HEK293 (cell line): ENCODE measurements around the gene ZNF48.

Experiments
- GLIS2 ChIP-seq: fragments of 450-650 bp; formaldehyde crosslinking; IDR thresholded peaks from 2 replicates; pipeline ENCODE4 v1.5.1; 2016; ENCODE audit warnings: missing biosample characterization, missing genetic modification characterization
- OSR2 ChIP-seq: fragments of 450-650 bp; formaldehyde crosslinking; IDR thresholded peaks from 2 replicates; pipeline ENCODE4 v1.5.1; 2016; ENCODE audit warnings: missing biosample characterization, missing genetic modification characterization
- ZBTB1 ChIP-seq: fragments of 450-650 bp; formaldehyde crosslinking; IDR thresholded peaks from 2 replicates; pipeline ENCODE4 v1.5.1; 2016; ENCODE audit warnings: missing biosample characterization, missing genetic modification characterization
- ZBTB7A ChIP-seq: fragments of 450-650 bp; formaldehyde crosslinking; IDR thresholded peaks from 2 replicates; pipeline ENCODE4 v1.5.1; 2016; ENCODE audit warnings: low read depth, missing biosample characterization, missing genetic modification characterization
- ZFP41 ChIP-seq: fragments of 450-650 bp; formaldehyde crosslinking; IDR thresholded peaks from 2 replicates; pipeline ENCODE4 v1.5.1; 2016; ENCODE audit warnings: missing biosample characterization, missing genetic modification characterization, borderline replicate concordance
- ZNF121 ChIP-seq: fragments of 450-650 bp; formaldehyde crosslinking; IDR thresholded peaks from 2 replicates; pipeline ENCODE4 v1.5.1; 2016; ENCODE audit warnings: missing biosample characterization, missing genetic modification characterization
- ZNF19 ChIP-seq: fragments of 450-650 bp; formaldehyde crosslinking; IDR thresholded peaks from 2 replicates; pipeline ENCODE4; 2016; ENCODE audit warnings: missing biosample characterization, missing genetic modification characterization, low read depth
- ZNF23 ChIP-seq: fragments of 450-650 bp; formaldehyde crosslinking; IDR thresholded peaks from 2 replicates; pipeline ENCODE4 v1.5.1; 2016; ENCODE audit warnings: missing biosample characterization, missing genetic modification characterization, borderline replicate concordance
- ZNF24 ChIP-seq: fragments of 450-650 bp; formaldehyde crosslinking; IDR thresholded peaks from 2 replicates; pipeline ENCODE4 v1.5.1; 2016; ENCODE audit warnings: missing biosample characterization, missing genetic modification characterization
- ZNF37A ChIP-seq: fragments of 450-650 bp; IDR thresholded peaks from 2 replicates; pipeline ENCODE4 v1.5.1; 2018; ENCODE audit warnings: missing biosample characterization, missing genetic modification characterization
- ZNF514 ChIP-seq: fragments of 450-650 bp; formaldehyde crosslinking; IDR thresholded peaks from 2 replicates; pipeline ENCODE4 v1.5.1; 2016; ENCODE audit warnings: missing biosample characterization, missing genetic modification characterization
- ZNF610 ChIP-seq: fragments of 450-650 bp; formaldehyde crosslinking; IDR thresholded peaks from 2 replicates; pipeline ENCODE4 v1.5.1; 2016; ENCODE audit warnings: missing biosample characterization, missing genetic modification characterization, borderline replicate concordance
- ZNF621 ChIP-seq: fragments of 450-650 bp; formaldehyde crosslinking; IDR thresholded peaks from 2 replicates; pipeline ENCODE4 v1.5.1; 2017; ENCODE audit warnings: missing biosample characterization, missing genetic modification characterization
- ZNF660 ChIP-seq: fragments of 450-650 bp; IDR thresholded peaks from 2 replicates; pipeline ENCODE4 v1.5.1; 2018; ENCODE audit warnings: missing biosample characterization, mild to moderate bottlenecking, missing genetic modification characterization
- ZNF76 ChIP-seq: fragments of 450-650 bp; formaldehyde crosslinking; IDR thresholded peaks from 2 replicates; pipeline ENCODE4; 2016; ENCODE audit warnings: low read depth, missing biosample characterization, missing genetic modification characterization, borderline replicate concordance
- ZNF785 ChIP-seq: fragments of 450-650 bp; formaldehyde crosslinking; IDR thresholded peaks from 2 replicates; pipeline ENCODE4 v1.5.1; 2016; ENCODE audit warnings: missing biosample characterization, missing genetic modification characterization
- ZSCAN30 ChIP-seq: fragments of 450-650 bp; IDR thresholded peaks from 2 replicates; pipeline ENCODE4 v1.5.1; 2018; ENCODE audit warnings: missing biosample characterization, mild to moderate bottlenecking, missing genetic modification characterization, moderate library complexity
- TF ChIP-seq, protein P1 (sequence below): fragments of 450-650 bp; formaldehyde crosslinking; IDR thresholded peaks from 2 replicates; pipeline ENCODE4 v1.5.1; 2016; ENCODE audit warnings: missing biosample characterization, missing genetic modification characterization, low read depth
- TF ChIP-seq, protein P2 (sequence below): fragments of 450-650 bp; formaldehyde crosslinking; IDR thresholded peaks from 2 replicates; pipeline ENCODE4 v1.5.1; 2017; ENCODE audit warnings: missing biosample characterization, missing genetic modification characterization
- TF ChIP-seq, protein P3 (sequence below): sonication (generic); formaldehyde crosslinking; IDR thresholded peaks from 2 replicates; pipeline ENCODE4 v1.8.1; 2022; ENCODE audit warnings: mild to moderate bottlenecking, moderate library complexity, missing genetic modification reagents
- TF ChIP-seq, protein P4 (sequence below): fragments of 450-650 bp; formaldehyde crosslinking; IDR thresholded peaks from 2 replicates; pipeline ENCODE4 v1.5.1; 2016; ENCODE audit warnings: missing biosample characterization, missing genetic modification characterization
- TF ChIP-seq, protein P5 (sequence below): fragments of 450-650 bp; formaldehyde crosslinking; IDR thresholded peaks from 2 replicates; pipeline ENCODE4 v1.5.1; 2016; ENCODE audit warnings: missing biosample characterization, missing genetic modification characterization
- TF ChIP-seq, protein P6 (sequence below): fragments of 450-650 bp; formaldehyde crosslinking; IDR thresholded peaks from 2 replicates; pipeline ENCODE4 v1.5.1; 2017; ENCODE audit warnings: missing biosample characterization, missing genetic modification characterization
- TF ChIP-seq, protein P7 (sequence below): fragments of 450-650 bp; formaldehyde crosslinking; IDR thresholded peaks from 2 replicates; pipeline ENCODE4 v1.5.1; 2016; ENCODE audit warnings: missing biosample characterization, missing genetic modification characterization

ZNF48 gene

DNA sequence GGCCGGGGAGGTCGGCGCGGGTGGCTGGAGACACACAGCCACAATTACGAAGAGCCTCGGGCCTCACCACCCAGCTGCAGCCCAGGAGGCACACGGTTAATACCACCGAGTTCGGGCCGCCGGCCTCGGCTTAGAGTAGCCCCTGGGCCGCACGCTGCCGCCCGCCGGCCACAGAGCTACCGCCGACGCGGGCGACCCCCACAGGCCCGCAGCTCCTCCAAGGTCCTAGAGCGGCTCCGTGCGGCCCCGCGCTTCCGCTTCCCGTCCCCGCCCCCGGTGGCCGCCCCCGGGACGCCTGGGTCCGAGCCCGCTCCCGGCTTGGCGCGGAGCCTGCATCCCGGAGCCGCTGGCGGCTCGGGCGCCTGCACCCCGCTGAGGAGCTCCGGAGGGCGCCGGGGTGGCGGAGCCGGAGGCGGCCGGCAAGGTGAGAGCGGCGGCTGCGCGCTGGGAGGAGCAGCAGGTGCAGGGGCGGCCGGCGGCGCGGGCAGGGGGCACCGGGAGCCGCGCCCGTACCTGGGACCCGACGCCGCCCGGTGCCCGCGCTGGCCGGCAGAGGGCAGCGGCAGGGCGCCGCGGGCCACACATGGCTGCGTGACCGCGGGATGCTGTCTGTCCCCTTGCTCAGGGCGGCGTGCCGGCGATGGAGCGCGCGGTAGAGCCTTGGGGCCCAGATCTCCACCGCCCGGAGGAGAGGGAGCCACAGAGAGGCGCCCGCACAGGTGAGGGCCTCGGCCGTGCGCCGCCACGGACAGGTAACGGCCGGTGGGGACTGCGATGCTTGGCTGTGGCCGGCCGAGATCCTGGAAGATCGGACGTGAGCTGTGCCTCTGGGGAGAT, at the start of gene ZNF48 (continued):
- no peak for TF ChIP-seq ZBTB1 (tag by site-specific recombination)
- TF ChIP-seq ZNF610 (tag by site-specific recombination) = peak; percentile 75
- TF ChIP-seq ZNF23 (tag by site-specific recombination) = no peak
- peak; percentile 81; the same call in 1 of the 2 replicates for TF ChIP-seq ZNF785
- TF ChIP-seq ZBTB7A (tag by site-specific recombination) = peak; percentile 54; the same call in 1 of the 2 replicates
- peak; percentile 53 for TF ChIP-seq OSR2 (tag by site-specific recombination)
- TF ChIP-seq, protein P1, sequence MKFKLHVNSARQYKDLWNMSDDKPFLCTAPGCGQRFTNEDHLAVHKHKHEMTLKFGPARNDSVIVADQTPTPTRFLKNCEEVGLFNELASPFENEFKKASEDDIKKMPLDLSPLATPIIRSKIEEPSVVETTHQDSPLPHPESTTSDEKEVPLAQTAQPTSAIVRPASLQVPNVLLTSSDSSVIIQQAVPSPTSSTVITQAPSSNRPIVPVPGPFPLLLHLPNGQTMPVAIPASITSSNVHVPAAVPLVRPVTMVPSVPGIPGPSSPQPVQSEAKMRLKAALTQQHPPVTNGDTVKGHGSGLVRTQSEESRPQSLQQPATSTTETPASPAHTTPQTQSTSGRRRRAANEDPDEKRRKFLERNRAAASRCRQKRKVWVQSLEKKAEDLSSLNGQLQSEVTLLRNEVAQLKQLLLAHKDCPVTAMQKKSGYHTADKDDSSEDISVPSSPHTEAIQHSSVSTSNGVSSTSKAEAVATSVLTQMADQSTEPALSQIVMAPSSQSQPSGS = no peak
- TF ChIP-seq ZNF121 (tag by site-specific recombination) = no peak
- no peak for TF ChIP-seq ZNF19 (tag by site-specific recombination)
- TF ChIP-seq ZNF660 (tag by site-specific recombination) = peak; percentile 96; the same call in 1 of the 2 replicates
- TF ChIP-seq, protein P2, sequence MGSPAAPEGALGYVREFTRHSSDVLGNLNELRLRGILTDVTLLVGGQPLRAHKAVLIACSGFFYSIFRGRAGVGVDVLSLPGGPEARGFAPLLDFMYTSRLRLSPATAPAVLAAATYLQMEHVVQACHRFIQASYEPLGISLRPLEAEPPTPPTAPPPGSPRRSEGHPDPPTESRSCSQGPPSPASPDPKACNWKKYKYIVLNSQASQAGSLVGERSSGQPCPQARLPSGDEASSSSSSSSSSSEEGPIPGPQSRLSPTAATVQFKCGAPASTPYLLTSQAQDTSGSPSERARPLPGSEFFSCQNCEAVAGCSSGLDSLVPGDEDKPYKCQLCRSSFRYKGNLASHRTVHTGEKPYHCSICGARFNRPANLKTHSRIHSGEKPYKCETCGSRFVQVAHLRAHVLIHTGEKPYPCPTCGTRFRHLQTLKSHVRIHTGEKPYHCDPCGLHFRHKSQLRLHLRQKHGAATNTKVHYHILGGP = no peak
- TF ChIP-seq, protein P3, sequence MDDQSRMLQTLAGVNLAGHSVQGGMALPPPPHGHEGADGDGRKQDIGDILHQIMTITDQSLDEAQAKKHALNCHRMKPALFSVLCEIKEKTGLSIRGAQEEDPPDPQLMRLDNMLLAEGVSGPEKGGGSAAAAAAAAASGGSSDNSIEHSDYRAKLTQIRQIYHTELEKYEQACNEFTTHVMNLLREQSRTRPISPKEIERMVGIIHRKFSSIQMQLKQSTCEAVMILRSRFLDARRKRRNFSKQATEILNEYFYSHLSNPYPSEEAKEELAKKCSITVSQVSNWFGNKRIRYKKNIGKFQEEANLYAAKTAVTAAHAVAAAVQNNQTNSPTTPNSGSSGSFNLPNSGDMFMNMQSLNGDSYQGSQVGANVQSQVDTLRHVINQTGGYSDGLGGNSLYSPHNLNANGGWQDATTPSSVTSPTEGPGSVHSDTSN = peak; percentile 78
- TF ChIP-seq, protein P4, sequence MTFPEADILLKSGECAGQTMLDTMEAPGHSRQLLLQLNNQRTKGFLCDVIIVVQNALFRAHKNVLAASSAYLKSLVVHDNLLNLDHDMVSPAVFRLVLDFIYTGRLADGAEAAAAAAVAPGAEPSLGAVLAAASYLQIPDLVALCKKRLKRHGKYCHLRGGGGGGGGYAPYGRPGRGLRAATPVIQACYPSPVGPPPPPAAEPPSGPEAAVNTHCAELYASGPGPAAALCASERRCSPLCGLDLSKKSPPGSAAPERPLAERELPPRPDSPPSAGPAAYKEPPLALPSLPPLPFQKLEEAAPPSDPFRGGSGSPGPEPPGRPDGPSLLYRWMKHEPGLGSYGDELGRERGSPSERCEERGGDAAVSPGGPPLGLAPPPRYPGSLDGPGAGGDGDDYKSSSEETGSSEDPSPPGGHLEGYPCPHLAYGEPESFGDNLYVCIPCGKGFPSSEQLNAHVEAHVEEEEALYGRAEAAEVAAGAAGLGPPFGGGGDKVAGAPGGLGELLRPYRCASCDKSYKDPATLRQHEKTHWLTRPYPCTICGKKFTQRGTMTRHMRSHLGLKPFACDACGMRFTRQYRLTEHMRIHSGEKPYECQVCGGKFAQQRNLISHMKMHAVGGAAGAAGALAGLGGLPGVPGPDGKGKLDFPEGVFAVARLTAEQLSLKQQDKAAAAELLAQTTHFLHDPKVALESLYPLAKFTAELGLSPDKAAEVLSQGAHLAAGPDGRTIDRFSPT = peak; percentile 58; the same call in 1 of the 2 replicates
- no peak for TF ChIP-seq ZNF514
- TF ChIP-seq ZFP41 (tag by site-specific recombination) = no peak
- peak; percentile 84 for TF ChIP-seq ZNF76 (tag by site-specific recombination)
- TF ChIP-seq, protein P5, sequence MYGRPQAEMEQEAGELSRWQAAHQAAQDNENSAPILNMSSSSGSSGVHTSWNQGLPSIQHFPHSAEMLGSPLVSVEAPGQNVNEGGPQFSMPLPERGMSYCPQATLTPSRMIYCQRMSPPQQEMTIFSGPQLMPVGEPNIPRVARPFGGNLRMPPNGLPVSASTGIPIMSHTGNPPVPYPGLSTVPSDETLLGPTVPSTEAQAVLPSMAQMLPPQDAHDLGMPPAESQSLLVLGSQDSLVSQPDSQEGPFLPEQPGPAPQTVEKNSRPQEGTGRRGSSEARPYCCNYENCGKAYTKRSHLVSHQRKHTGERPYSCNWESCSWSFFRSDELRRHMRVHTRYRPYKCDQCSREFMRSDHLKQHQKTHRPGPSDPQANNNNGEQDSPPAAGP (tag by site-specific recombination) = peak; percentile 94
- TF ChIP-seq ZSCAN30 (tag by site-specific recombination) = peak; percentile 92
- TF ChIP-seq, protein P6, sequence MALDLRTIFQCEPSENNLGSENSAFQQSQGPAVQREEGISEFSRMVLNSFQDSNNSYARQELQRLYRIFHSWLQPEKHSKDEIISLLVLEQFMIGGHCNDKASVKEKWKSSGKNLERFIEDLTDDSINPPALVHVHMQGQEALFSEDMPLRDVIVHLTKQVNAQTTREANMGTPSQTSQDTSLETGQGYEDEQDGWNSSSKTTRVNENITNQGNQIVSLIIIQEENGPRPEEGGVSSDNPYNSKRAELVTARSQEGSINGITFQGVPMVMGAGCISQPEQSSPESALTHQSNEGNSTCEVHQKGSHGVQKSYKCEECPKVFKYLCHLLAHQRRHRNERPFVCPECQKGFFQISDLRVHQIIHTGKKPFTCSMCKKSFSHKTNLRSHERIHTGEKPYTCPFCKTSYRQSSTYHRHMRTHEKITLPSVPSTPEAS (tag by site-specific recombination) = no peak
- TF ChIP-seq GLIS2 (tag by site-specific recombination) = peak; percentile 74
- peak; percentile 65; the same call in 1 of the 2 replicates for TF ChIP-seq ZNF24 (tag by site-specific recombination)
- TF ChIP-seq ZNF621 (tag by site-specific recombination) = no peak
- TF ChIP-seq ZNF37A (tag by site-specific recombination) = no peak
- TF ChIP-seq, protein P7, sequence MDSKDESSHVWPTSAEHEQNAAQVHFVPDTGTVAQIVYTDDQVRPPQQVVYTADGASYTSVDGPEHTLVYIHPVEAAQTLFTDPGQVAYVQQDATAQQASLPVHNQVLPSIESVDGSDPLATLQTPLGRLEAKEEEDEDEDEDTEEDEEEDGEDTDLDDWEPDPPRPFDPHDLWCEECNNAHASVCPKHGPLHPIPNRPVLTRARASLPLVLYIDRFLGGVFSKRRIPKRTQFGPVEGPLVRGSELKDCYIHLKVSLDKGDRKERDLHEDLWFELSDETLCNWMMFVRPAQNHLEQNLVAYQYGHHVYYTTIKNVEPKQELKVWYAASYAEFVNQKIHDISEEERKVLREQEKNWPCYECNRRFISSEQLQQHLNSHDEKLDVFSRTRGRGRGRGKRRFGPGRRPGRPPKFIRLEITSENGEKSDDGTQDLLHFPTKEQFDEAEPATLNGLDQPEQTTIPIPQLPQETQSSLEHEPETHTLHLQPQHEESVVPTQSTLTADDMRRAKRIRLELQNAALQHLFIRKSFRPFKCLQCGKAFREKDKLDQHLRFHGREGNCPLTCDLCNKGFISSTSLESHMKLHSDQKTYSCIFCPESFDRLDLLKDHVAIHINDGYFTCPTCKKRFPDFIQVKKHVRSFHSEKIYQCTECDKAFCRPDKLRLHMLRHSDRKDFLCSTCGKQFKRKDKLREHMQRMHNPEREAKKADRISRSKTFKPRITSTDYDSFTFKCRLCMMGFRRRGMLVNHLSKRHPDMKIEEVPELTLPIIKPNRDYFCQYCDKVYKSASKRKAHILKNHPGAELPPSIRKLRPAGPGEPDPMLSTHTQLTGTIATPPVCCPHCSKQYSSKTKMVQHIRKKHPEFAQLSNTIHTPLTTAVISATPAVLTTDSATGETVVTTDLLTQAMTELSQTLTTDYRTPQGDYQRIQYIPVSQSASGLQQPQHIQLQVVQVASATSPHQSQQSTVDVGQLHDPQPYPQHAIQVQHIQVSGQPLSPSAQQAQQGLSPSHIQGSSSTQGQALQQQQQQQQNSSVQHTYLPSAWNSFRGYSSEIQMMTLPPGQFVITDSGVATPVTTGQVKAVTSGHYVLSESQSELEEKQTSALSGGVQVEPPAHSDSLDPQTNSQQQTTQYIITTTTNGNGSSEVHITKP = peak; percentile 57
